ENCODE results near the gene MMP25.

Gene MMP25

GRCh38 chr16:3007059-3007956, 39.1 kb upstream of the MMP25 start:
- Histone ChIP-seq H3K36me3 (replicated peaks; ENCODE audit: low read depth, low read length) (no peaks in the 10 kb centered on the region), H3K9ac (ENCODE audit: low read length) (no peak overlapping the region), H4K20me1 (ENCODE audit: insufficient read depth, low read length) (no peaks in the 10 kb centered on the region), H3K4me2 (ENCODE audit: low read length) (no peak overlapping the region), H3K79me2 (ENCODE audit: low read length) (no peaks in the 10 kb centered on the region), H3K4me3 (ENCODE audit: low read length) (no peak overlapping the region), H2AFZ (ENCODE audit: low read depth, low read length) (no peak overlapping the region), H3K9me3 (ENCODE audit: insufficient read depth, low read length) (no peaks in the 10 kb centered on the region), H3K27me3 (ENCODE audit: low read depth, low read length) (peaks cover 39% of the 10 kb centered on the region), H3K27ac (ENCODE audit: low read length) (no peak overlapping the region), H3K4me1 (ENCODE audit: low read length) (0 out of 2 replicates have a peak, but pooled peaks cover 3% of the 10 kb centered on the region)
- TF ChIP-seq CTCF (IDR thresholded peaks at IDR 0.05; ENCODE audit: low read depth, low read length) (no peak), EZH2phosphoT487 (IDR thresholded peaks at IDR 0.05; ENCODE audit: low read depth) (no peak)

- Histone ChIP-seq H3K36me3 (replicated peaks; ENCODE audit: low read depth, low read length) (no peaks in the 10 kb centered on the region), H3K27ac (ENCODE audit: low read length) (no peak overlapping the region), H3K4me3 (ENCODE audit: low read length) (no peak overlapping the region), H3K79me2 (ENCODE audit: low read length) (no peaks in the 10 kb centered on the region), H4K20me1 (ENCODE audit: insufficient read depth, low read length) (no peaks in the 10 kb centered on the region), H3K9me3 (ENCODE audit: insufficient read depth, low read length) (no peaks in the 10 kb centered on the region), H3K4me2 (ENCODE audit: low read length) (no peak overlapping the region), H3K9ac (ENCODE audit: low read length) (no peak overlapping the region), H3K27me3 (ENCODE audit: low read depth, low read length) (peaks cover 39% of the 10 kb centered on the region), H2AFZ (ENCODE audit: low read depth, low read length) (no peak overlapping the region), H3K4me1 (ENCODE audit: low read length) (0 out of 2 replicates have a peak, but pooled peaks cover 3% of the 10 kb centered on the region)
- TF ChIP-seq EZH2phosphoT487 (IDR thresholded peaks at IDR 0.05; ENCODE audit: low read depth), result no peak
- TF ChIP-seq CTCF (IDR thresholded peaks at IDR 0.05; ENCODE audit: low read depth, low read length), result no peak
Observed at GRCh38 chr16:3007957-3008689, 38.2 kb upstream of the MMP25 start.

- 0 out of 2 replicates have a peak, but pooled peaks cover 3% of the 10 kb centered on the region for H3K4me1 ChIP-seq (ENCODE audit: low read length)
- H3K79me2 ChIP-seq (ENCODE audit: low read length), result no peaks in the 10 kb centered on the region
- no peak overlapping the region for H3K9ac ChIP-seq (ENCODE audit: low read length)
- no peak overlapping the region for H2AFZ ChIP-seq (ENCODE audit: low read depth, low read length)
- TF ChIP-seq CTCF (IDR thresholded peaks at IDR 0.05; ENCODE audit: low read depth, low read length), result no peak
- no peak for TF ChIP-seq EZH2phosphoT487 (IDR thresholded peaks at IDR 0.05; ENCODE audit: low read depth)
- peaks cover 39% of the 10 kb centered on the region for H3K27me3 ChIP-seq (ENCODE audit: low read depth, low read length)
- no peaks in the 10 kb centered on the region for H3K36me3 ChIP-seq (replicated peaks; ENCODE audit: low read depth, low read length)
- H4K20me1 ChIP-seq (ENCODE audit: insufficient read depth, low read length), result no peaks in the 10 kb centered on the region
- no peak overlapping the region for H3K4me3 ChIP-seq (ENCODE audit: low read length)
- H3K4me2 ChIP-seq (ENCODE audit: low read length), result no peak overlapping the region
- H3K9me3 ChIP-seq (ENCODE audit: insufficient read depth, low read length), result no peaks in the 10 kb centered on the region
- H3K27ac ChIP-seq (ENCODE audit: low read length), result no peak overlapping the region
Observed at GRCh38 chr16:3008690-3009037, 37.7 kb upstream of the MMP25 start.

Data from OCI-LY3 (cell line).